ENCODE measurements around the gene ZC3HAV1L.
A peak's percentile ranks its signal among the peaks of the same experiment; 100 is the strongest.

DNA sequence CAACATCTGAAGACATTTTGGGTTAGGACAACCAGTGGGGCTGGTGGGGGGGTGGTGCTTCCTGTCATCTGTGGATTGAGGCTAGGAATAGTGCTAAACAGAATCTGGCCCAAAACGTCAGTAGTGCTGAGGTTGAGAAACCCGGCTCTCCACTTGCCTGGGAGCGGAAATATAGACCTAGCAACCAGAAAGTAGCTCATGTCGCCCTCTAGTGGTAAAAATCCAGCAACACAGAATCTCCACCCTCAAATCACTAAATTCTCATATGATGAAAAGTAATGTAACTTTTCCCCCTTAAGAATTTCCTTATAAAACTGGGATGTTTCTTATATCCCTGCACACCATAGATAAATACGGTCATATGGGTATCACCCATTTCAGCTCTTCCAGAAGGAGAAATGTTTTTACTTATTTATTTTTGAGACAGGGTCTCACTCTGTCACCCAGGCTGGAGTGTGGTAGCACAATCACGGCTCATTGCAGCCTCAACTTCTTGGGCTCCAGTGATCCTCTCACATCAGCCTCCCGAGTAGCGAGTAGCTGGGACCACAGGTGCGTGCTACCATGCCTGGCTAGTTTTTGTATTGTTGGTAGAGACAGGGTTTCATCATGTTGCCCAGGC is 39.3 kb upstream of the ZC3HAV1L start:
- TF ChIP-seq, protein P1, sequence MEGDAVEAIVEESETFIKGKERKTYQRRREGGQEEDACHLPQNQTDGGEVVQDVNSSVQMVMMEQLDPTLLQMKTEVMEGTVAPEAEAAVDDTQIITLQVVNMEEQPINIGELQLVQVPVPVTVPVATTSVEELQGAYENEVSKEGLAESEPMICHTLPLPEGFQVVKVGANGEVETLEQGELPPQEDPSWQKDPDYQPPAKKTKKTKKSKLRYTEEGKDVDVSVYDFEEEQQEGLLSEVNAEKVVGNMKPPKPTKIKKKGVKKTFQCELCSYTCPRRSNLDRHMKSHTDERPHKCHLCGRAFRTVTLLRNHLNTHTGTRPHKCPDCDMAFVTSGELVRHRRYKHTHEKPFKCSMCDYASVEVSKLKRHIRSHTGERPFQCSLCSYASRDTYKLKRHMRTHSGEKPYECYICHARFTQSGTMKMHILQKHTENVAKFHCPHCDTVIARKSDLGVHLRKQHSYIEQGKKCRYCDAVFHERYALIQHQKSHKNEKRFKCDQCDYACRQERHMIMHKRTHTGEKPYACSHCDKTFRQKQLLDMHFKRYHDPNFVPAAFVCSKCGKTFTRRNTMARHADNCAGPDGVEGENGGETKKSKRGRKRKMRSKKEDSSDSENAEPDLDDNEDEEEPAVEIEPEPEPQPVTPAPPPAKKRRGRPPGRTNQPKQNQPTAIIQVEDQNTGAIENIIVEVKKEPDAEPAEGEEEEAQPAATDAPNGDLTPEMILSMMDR (IDR thresholded peaks at IDR 0.05; ENCODE audit: low read length), result peak; percentile 88
- TF ChIP-seq EZH2 (IDR thresholded peaks at IDR 0.05; ENCODE audit: borderline replicate concordance, low read length), result no peak

Measured in OCI-LY1 (cell line).